ENCODE data around the gene ACAA1. TPM values are rescaled to one million over a fixed set of nuclear protein-coding genes. Genes with fewer than 3 reads are reported as not detected.
A peak's percentile ranks its signal among the peaks of the same experiment; 100 is the strongest.

ACAA1 gene
- total RNA-seq, 1 donor from 2014 or later = 50.2 TPM

- no peak for DNase-seq (ENCODE audit: low read depth, low spot score)
- no peaks in the 10 kb centered on the region for H3K27me3 Mint-ChIP-seq (ENCODE audit: low read depth)
- peaks cover 34% of the 10 kb centered on the region for H3K4me1 Mint-ChIP-seq
- H3K4me3 Mint-ChIP-seq = peak overlapping the region; percentile 85
- H3K36me3 Mint-ChIP-seq (ENCODE audit: low read depth) = peaks cover 5% of the 10 kb centered on the region
- H3K9me3 Mint-ChIP-seq = peaks cover 3% of the 10 kb centered on the region
- H3K27ac Mint-ChIP-seq (ENCODE audit: unreplicated experiment) = no peak overlapping the region
- TF ChIP-seq, protein P1, sequence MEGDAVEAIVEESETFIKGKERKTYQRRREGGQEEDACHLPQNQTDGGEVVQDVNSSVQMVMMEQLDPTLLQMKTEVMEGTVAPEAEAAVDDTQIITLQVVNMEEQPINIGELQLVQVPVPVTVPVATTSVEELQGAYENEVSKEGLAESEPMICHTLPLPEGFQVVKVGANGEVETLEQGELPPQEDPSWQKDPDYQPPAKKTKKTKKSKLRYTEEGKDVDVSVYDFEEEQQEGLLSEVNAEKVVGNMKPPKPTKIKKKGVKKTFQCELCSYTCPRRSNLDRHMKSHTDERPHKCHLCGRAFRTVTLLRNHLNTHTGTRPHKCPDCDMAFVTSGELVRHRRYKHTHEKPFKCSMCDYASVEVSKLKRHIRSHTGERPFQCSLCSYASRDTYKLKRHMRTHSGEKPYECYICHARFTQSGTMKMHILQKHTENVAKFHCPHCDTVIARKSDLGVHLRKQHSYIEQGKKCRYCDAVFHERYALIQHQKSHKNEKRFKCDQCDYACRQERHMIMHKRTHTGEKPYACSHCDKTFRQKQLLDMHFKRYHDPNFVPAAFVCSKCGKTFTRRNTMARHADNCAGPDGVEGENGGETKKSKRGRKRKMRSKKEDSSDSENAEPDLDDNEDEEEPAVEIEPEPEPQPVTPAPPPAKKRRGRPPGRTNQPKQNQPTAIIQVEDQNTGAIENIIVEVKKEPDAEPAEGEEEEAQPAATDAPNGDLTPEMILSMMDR (conservative IDR thresholded peaks at IDR 0.05) = no peak
Observed at GRCh38 chr3:38141173-38141951, 4.4 kb upstream of the ACAA1 start.

- H3K27ac Mint-ChIP-seq (ENCODE audit: unreplicated experiment) = peak overlapping the region; percentile 35
- TF ChIP-seq, protein P1 (conservative IDR thresholded peaks at IDR 0.05) = no peak
- H3K9me3 Mint-ChIP-seq = no peaks in the 10 kb centered on the region
- no peak for DNase-seq (ENCODE audit: low read depth, low spot score)
- peak overlapping the region; percentile 85 for H3K4me3 Mint-ChIP-seq
- H3K36me3 Mint-ChIP-seq (ENCODE audit: low read depth) = peaks cover 5% of the 10 kb centered on the region
- H3K4me1 Mint-ChIP-seq = peaks cover 43% of the 10 kb centered on the region
- H3K27me3 Mint-ChIP-seq (ENCODE audit: low read depth) = no peaks in the 10 kb centered on the region
Observed at GRCh38 chr3:38140326-38141172, 3.6 kb upstream of the ACAA1 start.

GRCh38 chr3:38139652-38140051 lies 2.7 kb upstream of the ACAA1 start:
- Mint-ChIP-seq H3K27ac (ENCODE audit: unreplicated experiment) (no peak overlapping the region), H3K36me3 (ENCODE audit: low read depth) (peaks cover 5% of the 10 kb centered on the region), H3K9me3 (no peaks in the 10 kb centered on the region), H3K4me3 (peak overlapping the region; percentile 97), H3K27me3 (ENCODE audit: low read depth) (no peaks in the 10 kb centered on the region), H3K4me1 (peaks cover 49% of the 10 kb centered on the region)
- DNase-seq (ENCODE audit: low read depth, low spot score) = no peak
- TF ChIP-seq, protein P1 (conservative IDR thresholded peaks at IDR 0.05) = no peak

GRCh38 chr3:38139191-38139590 lies 2.3 kb upstream of the ACAA1 start:
- DNase-seq (ENCODE audit: low read depth, low spot score) = no peak
- TF ChIP-seq, protein P1 (conservative IDR thresholded peaks at IDR 0.05) = no peak
- Mint-ChIP-seq H3K27me3 (ENCODE audit: low read depth) (no peaks in the 10 kb centered on the region), H3K36me3 (ENCODE audit: low read depth) (peaks cover 5% of the 10 kb centered on the region), H3K4me1 (peaks cover 49% of the 10 kb centered on the region), H3K27ac (ENCODE audit: unreplicated experiment) (peak overlapping the region; percentile 12), H3K4me3 (peak overlapping the region; percentile 97), H3K9me3 (no peaks in the 10 kb centered on the region)

GRCh38 chr3:38138349-38139190 lies 1.6 kb upstream of the ACAA1 start, which contains the start of gene MYD88:
Gene MYD88, plus strand, starts transcription at chr3:38138661. Its CDS starts 40 bp downstream, at chr3:38138701.
- Mint-ChIP-seq H3K9me3 (no peaks in the 10 kb centered on the region), H3K27me3 (ENCODE audit: low read depth) (no peaks in the 10 kb centered on the region), H3K4me3 (peak within 1 kb of the TSS; percentile 97), H3K4me1 (peaks cover 49% of the 10 kb centered on the region), H3K36me3 (ENCODE audit: low read depth) (peaks cover 5% of the 10 kb centered on the region), H3K27ac (ENCODE audit: unreplicated experiment) (peak within 1 kb of the TSS; percentile 92)
- peak; percentile 63 for DNase-seq (ENCODE audit: low read depth, low spot score)
- TF ChIP-seq, protein P1 (conservative IDR thresholded peaks at IDR 0.05) = no peak
